GM21526 (cell line): Measurements from ENCODE around the gene IL2RA.
"Not testable (repeated sequence)": the region's sequence is repeated elsewhere in the genome, so short reads cannot be mapped to it uniquely, and the experiment has no call there.

Source experiments
- ATAC-seq: cut with Tn5 transposase; IDR thresholded peaks from one replicate; pipeline ENCODE4 v1.9.1; 2021; ENCODE audit warnings: moderate library complexity; ENCODE audit not compliant: unreplicated experiment, low FRiP score

IL2RA gene

GRCh38 chr10:5965266-5965665 lies 96.9 kb downstream of the IL2RA start:
- no peak for ATAC-seq

GRCh38 chr10:5964736-5965135 lies 97.4 kb downstream of the IL2RA start:
- ATAC-seq: no peak

GRCh38 chr10:5963591-5963990 lies 98.6 kb downstream of the IL2RA start:
- ATAC-seq: no peak

GRCh38 chr10:5963071-5963470 lies 99.1 kb downstream of the IL2RA start:
- no peak for ATAC-seq

- not testable (repeated sequence) for ATAC-seq
These were observed 99.7 kb downstream of the IL2RA start for GRCh38 chr10:5962358-5962940.

- ATAC-seq: no peak
These were observed 100.6 kb downstream of the IL2RA start for GRCh38 chr10:5961405-5962100.

- not testable (repeated sequence) for ATAC-seq
These were observed 101.2 kb downstream of the IL2RA start for GRCh38 chr10:5960973-5961275.
